H1 (cell line): Measurements from ENCODE around the gene ISG20L2. TPM values are rescaled to one million over a fixed set of nuclear protein-coding genes. Genes with fewer than 3 reads are reported as not detected.

Experiments used
- CBX8 ChIP-seq: fragments of 300-800, 300-1000 bp; sonication (generic); IDR thresholded peaks from 2 replicates; pipeline ENCODE4 v1.7.1; 2016; ENCODE audit warnings: low read depth, low read length, borderline replicate concordance
- CHD1 ChIP-seq: IDR thresholded peaks from 2 replicates; pipeline ENCODE4 v1.6.1; 2012; ENCODE audit warnings: low read depth, low read length, improper control_type of control experiment
- EGR1 ChIP-seq: IDR thresholded peaks from 2 replicates; pipeline ENCODE4 v1.6.1; 2011; ENCODE audit warnings: low read depth, low read length, borderline replicate concordance
- FOSL1 ChIP-seq: IDR thresholded peaks from 2 replicates; pipeline ENCODE4 v1.6.1; 2011; ENCODE audit warnings: mild to moderate bottlenecking, low read depth, low read length, moderate library complexity; ENCODE audit not compliant: insufficient read depth
- JUN ChIP-seq: IDR thresholded peaks from 2 replicates; pipeline ENCODE4 v1.6.1; 2011; ENCODE audit warnings: low read depth, mild to moderate bottlenecking, improper control_type of control experiment, low read length
- JUND ChIP-seq: IDR thresholded peaks from 2 replicates; pipeline ENCODE4 v1.6.1; 2011; ENCODE audit warnings: mild to moderate bottlenecking, improper control_type of control experiment, low read length
- KDM1A ChIP-seq: fragments of 200-600, 300-600 bp; sonication (generic); IDR thresholded peaks from 2 replicates; pipeline ENCODE4 v1.7.1; 2016; ENCODE audit warnings: mild to moderate bottlenecking, low read length, borderline replicate concordance
- RBBP5 ChIP-seq: IDR thresholded peaks from 2 replicates; pipeline ENCODE4 v1.7.1; 2012; ENCODE audit warnings: low read depth, mild to moderate bottlenecking, inconsistent platforms, low read length, moderate library complexity, borderline replicate concordance
- SIX5 ChIP-seq: IDR thresholded peaks from 2 replicates; pipeline ENCODE4 v1.6.1; 2011; ENCODE audit warnings: mild to moderate bottlenecking, low read depth, low read length
- TEAD4 ChIP-seq: IDR thresholded peaks from 2 replicates; pipeline ENCODE4 v1.6.1; 2012; ENCODE audit warnings: low read depth, low read length, inconsistent platforms, mixed read lengths
- YY1 ChIP-seq: IDR thresholded peaks from 2 replicates; pipeline ENCODE4 v1.6.1; 2011; ENCODE audit warnings: low read depth, mild to moderate bottlenecking, low read length
- polyA plus RNA-seq, 7 experiments: library from polyadenylated mRNA; depleted of rRNA in 3 of 7; stranded (reverse) in 5 of 7; unstranded in 2 of 7; fragments of >200 nt in 5 of 7; fragments of 200-250 nt in 2 of 7; gene quantifications; 1 replicate in 5 of 7; 2 replicates in 1 of 7; 4 replicates in 1 of 7; pipeline versions ENCODE4 v1.2.1 to v1.2.3, GENCODE V29; 2011 to 2013; ENCODE audit warnings: missing spikeins in 2 of 7, mixed read lengths in 2 of 7
- total RNA-seq: library from RNA; stranded (reverse); fragmentation: NEBNext Ultra II Directional; extraction: Animal tissue kit (Norgen Biotek cat#: 25700); gene quantifications from 2 replicates; pipeline ENCODE4 v1.2.1, GENCODE V29; 2021

Gene ISG20L2
- total and polyA plus RNA-seq, 2 of the 8 experiments (the other 6 are each of a cell fraction or from before 2014, with no cell fraction given): 47.5 to 53.0 TPM

GRCh38 chr1:156708218-156708661 lies 20.3 kb downstream of the ISG20L2 start (continued):
- TF ChIP-seq EGR1 (peak; percentile 88), KDM1A (peak; percentile 64; the same call in 1 of the 2 replicates), JUN (peak; percentile 62; the same call in 1 of the 2 replicates), YY1 (no peak), RBBP5 (no peak), SIX5 (no peak), CBX8 (no peak), FOSL1 (peak; percentile 82), JUND (0 out of 2 replicates have a peak, but pooled peaks have one; percentile 34), CHD1 (no peak), TEAD4 (0 out of 2 replicates have a peak, but pooled peaks have one; percentile 30)
- TF ChIP-seq, all 59 proteins: peak for 11
